PC-3 (cell line): Measurements from ENCODE around the gene ATOH8.

Experiments used
- CTCF ChIP-seq: fragments of 300-600 bp; sonication (generic); conservative IDR thresholded peaks from 2 replicates; pipeline ENCODE4 v1.5.1; 2017; ENCODE audit warnings: antibody characterized with exemption, low read depth, mild to moderate bottlenecking, low read length
- EZH2phosphoT487 ChIP-seq: fragments of 300-600 bp; sonication (generic); IDR thresholded peaks from 2 replicates; pipeline ENCODE4 v1.6.1; 2018; ENCODE audit warnings: mild to moderate bottlenecking, antibody characterized with exemption, low read length, borderline replicate concordance

GRCh38 chr2:85734942-85735608 is 18.7 kb upstream of the ATOH8 start:
- TF ChIP-seq EZH2phosphoT487 (no peak), CTCF (no peak)
